Heart right ventricle (tissue), 16 donors: Measurements from ENCODE around the gene HADH. TPM values are rescaled to one million over a fixed set of nuclear protein-coding genes. Genes with fewer than 3 reads are reported as not detected.

Source experiments
- ATAC-seq, 8 donors: fragments of 200-7000 bp; cut with Tn5 transposase; one replicate each; pipeline ENCODE4 v1.9.1; 2020; ENCODE audit warnings: mild to moderate bottlenecking in 8 of 8, moderate library complexity in 8 of 8, moderate number of reproducible peaks in 1 of 8
- DNase-seq, 2 donors: peaks; one replicate each; pipeline ENCODE4 v3.0.0-alpha.2; 2020
- H3K27ac ChIP-seq, 10 donors: fragments of 200-600 bp; sonication (generic) in 2 of 10; one replicate each; pipeline versions ENCODE4 v1.5.0 to v1.8.0; 2020 to 2022; ENCODE audit warnings: mild to moderate bottlenecking in 3 of 10
- H3K27me3 ChIP-seq, 7 donors: fragments of 200-600 bp; one replicate each; pipeline ENCODE4 v1.8.0; 2021 to 2022; ENCODE audit warnings: mild to moderate bottlenecking in 2 of 7
- H3K36me3 ChIP-seq, 9 donors: fragments of 200-600 bp; sonication (generic) in 1 of 9; one replicate each; pipeline versions ENCODE4 v1.5.0 to v1.8.0; 2020 to 2022; ENCODE audit warnings: mild to moderate bottlenecking in 2 of 9
- H3K4me1 ChIP-seq, 9 donors: fragments of 200-600 bp; sonication (generic) in 1 of 9; one replicate each; pipeline versions ENCODE4 v1.5.0 to v1.8.0; 2020 to 2022; ENCODE audit warnings: mild to moderate bottlenecking in 4 of 9
- H3K4me3 ChIP-seq, 10 donors: fragments of 200-600 bp; sonication (generic) in 2 of 10; one replicate each; pipeline versions ENCODE4 v1.5.0 to v1.8.0; 2020 to 2022; ENCODE audit warnings: mild to moderate bottlenecking in 7 of 10, moderate library complexity in 2 of 10
- H3K9me3 ChIP-seq, 11 donors: fragments of 200-600 bp in 10 of 11; sonication (generic) in 2 of 11; one replicate each; pipeline versions ENCODE4 v1.5.0 to v1.8.0; 2013 to 2022; ENCODE audit warnings: mild to moderate bottlenecking in 2 of 11, control low read depth in 1 of 11, moderate library complexity in 1 of 11
- WGBS, 2 donors: extraction: QIAGEN DNeasy Blood & Tissue Kit; methylation state at CpG; one replicate each; pipeline ENCODE4 v1.1.7; 2013; ENCODE audit warnings: inconsistent platforms in 1 of 2; 5-methylcytosine and 5-hydroxymethylcytosine counted together
- intact Hi-C, 10 donors: fragments of 100-400 bp; cut with DNase I; formaldehyde crosslinking; loops; one replicate each; pipeline versions ENCODE4 v1.11.1 to v1.14.2; 2022
- polyA plus RNA-seq, 2 donors: library from polyadenylated mRNA; stranded (reverse); fragments of 200-250 nt; gene quantifications; one replicate each; pipeline ENCODE4 v1.2.3, GENCODE V29; 2013
- total RNA-seq, 10 donors: library from RNA; stranded (reverse); fragmentation: NEBNext Ultra II Directional in 3 of 10; extraction: Animal tissue kit (Norgen Biotek cat#: 25700) in 3 of 10; gene quantifications; one replicate each; pipeline versions ENCODE4 v1.2.1 to v1.2.4, GENCODE V29; 2021 to 2023
- TF ChIP-seq, protein P1 (sequence below), 9 donors: fragments of 200-600 bp; sonication (generic) in 2 of 9; IDR thresholded peaks; one replicate each; pipeline versions ENCODE4 v1.5.0 to v1.8.0; 2021 to 2022; ENCODE audit warnings: antibody characterized with exemption in 9 of 9, mild to moderate bottlenecking in 5 of 9, moderate library complexity in 1 of 9
- donor health status: Arrhythmogenic right ventricular cardiomyopathy.
- donor health status: ischemic (EF 13 %, LVEDD 7.1; RV severe dilation, severe dysfunction).
- donor health status: healthy with polysubstance abuse.
- donor health status: DM: no; HTN: yes; CAD: no.
- donor health status: DM: no; HTN: no; CAD: no.
- donor health status: ischemic (EF 25% LVEDD 6.9; RV normal size, moderate dysfunction).
- donor health status: ischemic (EF 25% LVEDD 5.7; RV mildly dilated, moderate dysfunction).
- donor health status: healthy.
- donor health status: DM: yes; HTN: yes; CAD: no.
- donor health status: Ischemic cardiomyopathy.
- donor health status: ischemic (EF 35%, LVEDD 5.7; RV mildly dilated, moderate dysfunction).
- donor health status: nonischemic (EF 11% LVEDD 7.7; RV severe dilation, severe dysfunction).
- donor health status: DM: yes; HTN: yes; CAD: no.
- donor health status: PGD.
- donor health status: ischemic (EF 29% LVEDD 5.4; RV normal size, mild dysfunction).
- donor health status: nonischemic (EF 23%, LVEDD 6.1; RV moderate dilation, normal function).

HADH gene
- total and polyA plus RNA-seq, 12 donors: 58.2 to 295 (median 235) TPM

DNA sequence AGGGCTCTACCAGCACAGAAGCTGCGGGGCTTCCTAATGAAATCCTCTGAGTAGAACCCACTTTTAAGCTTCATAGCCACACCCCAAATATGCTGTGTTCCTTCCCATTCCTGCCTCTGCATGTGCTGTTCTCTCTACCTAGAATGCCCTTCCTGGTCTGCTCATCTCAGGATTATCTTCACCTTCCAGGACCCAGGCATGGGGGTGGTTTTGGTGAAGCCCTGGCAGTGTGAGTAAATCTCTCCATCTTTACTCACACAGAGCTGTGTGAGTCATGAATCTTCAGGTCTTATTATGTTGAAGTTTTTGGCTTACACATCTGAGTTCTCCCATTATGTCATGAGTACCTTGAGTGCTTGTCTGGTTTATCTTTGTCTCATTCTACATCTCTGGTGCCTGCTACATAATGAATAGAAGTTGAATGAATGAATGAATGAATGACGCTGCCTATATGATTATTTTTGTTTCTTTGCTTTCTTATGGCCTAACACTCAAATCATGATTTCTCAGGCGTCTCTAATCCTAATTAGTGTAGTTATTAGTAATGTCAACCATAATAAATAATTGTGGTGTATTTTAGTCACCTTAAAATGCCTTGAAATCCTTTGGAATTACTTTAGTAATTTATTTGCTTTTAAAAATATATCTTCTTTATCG lies 41.9 kb downstream of the HADH start:
- Histone ChIP-seq H3K27ac (no peak overlapping the region), H3K36me3 (peaks cover 0 to 94% (median 36%) of the 10 kb centered on the region in 9 donors), H3K27me3 (no peaks in the 10 kb centered on the region), H3K9me3 (no peaks in the 10 kb centered on the region), H3K4me1 (peaks cover 0 to 11% (median 0%) of the 10 kb centered on the region in 9 donors), H3K4me3 (no peak overlapping the region)
- WGBS, 2 donors: 96 to 99% methylated on average over 4 of the region's 4 CpGs
- TF ChIP-seq, protein P1, sequence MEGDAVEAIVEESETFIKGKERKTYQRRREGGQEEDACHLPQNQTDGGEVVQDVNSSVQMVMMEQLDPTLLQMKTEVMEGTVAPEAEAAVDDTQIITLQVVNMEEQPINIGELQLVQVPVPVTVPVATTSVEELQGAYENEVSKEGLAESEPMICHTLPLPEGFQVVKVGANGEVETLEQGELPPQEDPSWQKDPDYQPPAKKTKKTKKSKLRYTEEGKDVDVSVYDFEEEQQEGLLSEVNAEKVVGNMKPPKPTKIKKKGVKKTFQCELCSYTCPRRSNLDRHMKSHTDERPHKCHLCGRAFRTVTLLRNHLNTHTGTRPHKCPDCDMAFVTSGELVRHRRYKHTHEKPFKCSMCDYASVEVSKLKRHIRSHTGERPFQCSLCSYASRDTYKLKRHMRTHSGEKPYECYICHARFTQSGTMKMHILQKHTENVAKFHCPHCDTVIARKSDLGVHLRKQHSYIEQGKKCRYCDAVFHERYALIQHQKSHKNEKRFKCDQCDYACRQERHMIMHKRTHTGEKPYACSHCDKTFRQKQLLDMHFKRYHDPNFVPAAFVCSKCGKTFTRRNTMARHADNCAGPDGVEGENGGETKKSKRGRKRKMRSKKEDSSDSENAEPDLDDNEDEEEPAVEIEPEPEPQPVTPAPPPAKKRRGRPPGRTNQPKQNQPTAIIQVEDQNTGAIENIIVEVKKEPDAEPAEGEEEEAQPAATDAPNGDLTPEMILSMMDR (IDR thresholded peaks at IDR 0.05): no peak
- DNase-seq: no peak
- intact Hi-C loops: no loop called here
- ATAC-seq: peak in 1 of 8 donors; percentile 4

DNA sequence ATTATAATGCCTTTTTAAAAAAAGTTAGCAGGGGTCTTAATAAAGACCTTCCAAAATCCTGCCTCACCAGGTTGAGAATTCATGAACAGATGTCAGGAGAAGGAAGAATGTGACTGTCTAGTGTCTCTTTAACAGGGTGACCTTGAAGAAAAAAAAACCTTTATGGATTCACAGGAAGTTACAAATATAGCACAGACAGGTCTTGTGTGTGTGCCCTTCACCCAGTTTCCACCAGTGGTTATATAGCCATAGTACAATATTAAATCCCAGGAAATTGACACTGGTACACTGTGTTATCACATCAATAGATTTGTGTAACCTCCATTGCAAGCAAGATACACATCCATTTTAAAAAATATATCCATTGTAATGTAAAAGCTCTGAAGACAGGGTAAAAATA lies 43.7 kb downstream of the HADH start:
- DNase-seq: no peak
- H3K36me3 ChIP-seq: peaks cover 0 to 76% (median 27%) of the 10 kb centered on the region in 9 donors
- H3K9me3 ChIP-seq: no peaks in the 10 kb centered on the region
- H3K27me3 ChIP-seq: no peaks in the 10 kb centered on the region
- TF ChIP-seq, protein P1 (IDR thresholded peaks at IDR 0.05): no peak
- peak overlapping the region in 4 of 10 donors; percentile 1 to 71 (median 22) for H3K27ac ChIP-seq
- no peak overlapping the region for H3K4me3 ChIP-seq
- intact Hi-C loops: no loop called here
- peak in 4 of 8 donors; percentile 18 to 59 (median 38) for ATAC-seq
- H3K4me1 ChIP-seq: peaks cover 0 to 11% (median 0%) of the 10 kb centered on the region in 9 donors

DNA sequence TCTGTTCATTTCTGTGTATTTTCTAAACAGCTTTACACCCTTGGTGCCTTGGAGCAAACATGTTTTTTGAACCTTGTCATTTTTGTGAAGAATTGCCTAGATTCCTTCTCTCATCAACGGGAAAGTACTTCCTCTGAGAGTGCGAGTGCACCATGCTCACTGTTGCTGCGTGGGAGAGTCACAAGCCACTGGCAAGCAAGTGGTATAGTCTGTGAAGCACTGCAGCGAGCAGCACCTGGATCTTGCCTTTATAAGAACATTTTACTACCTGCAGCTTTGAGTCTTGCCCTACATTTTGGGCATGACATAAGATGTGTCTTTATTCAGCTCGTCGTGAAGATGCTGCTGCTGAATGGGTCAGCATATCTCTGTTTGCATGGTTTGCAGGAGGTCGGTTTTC lies 44.9 kb downstream of the HADH start:
- intact Hi-C loops: no loop called here
- no peaks in the 10 kb centered on the region for H3K27me3 ChIP-seq

DNA sequence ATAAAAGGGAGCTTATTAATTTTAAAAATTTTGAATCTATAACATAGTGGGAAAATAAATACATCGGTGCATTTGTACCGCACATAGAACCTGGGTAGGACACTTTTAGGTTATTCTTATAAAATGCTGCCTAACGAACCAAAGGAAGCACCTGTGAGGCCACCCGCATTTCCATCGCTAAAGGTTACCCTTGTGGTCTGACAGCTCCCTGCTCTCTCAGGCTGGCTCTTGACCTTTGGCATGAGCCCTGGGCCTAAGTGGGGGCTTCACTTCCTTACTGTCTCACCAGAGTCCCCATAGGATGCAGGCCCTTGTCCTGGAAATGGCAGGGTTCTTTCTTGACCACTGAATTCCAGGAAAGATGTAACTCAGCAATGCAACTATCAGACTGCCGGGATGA lies 46.0 kb downstream of the HADH start:
- no peak for DNase-seq
- 79 to 87% methylated on average over 6 of the region's 6 CpGs for WGBS, 2 donors
- intact Hi-C loops: no loop called here
- H3K27me3 ChIP-seq: no peaks in the 10 kb centered on the region
- no peak overlapping the region for H3K4me3 ChIP-seq
- ATAC-seq: no peak
- no peak overlapping the region for H3K27ac ChIP-seq
- TF ChIP-seq, protein P1 (IDR thresholded peaks at IDR 0.05): no peak
- H3K4me1 ChIP-seq: peaks cover 0 to 11% (median 0%) of the 10 kb centered on the region in 9 donors
- H3K36me3 ChIP-seq: peaks cover 0 to 54% (median 22%) of the 10 kb centered on the region in 9 donors
- no peaks in the 10 kb centered on the region for H3K9me3 ChIP-seq

More for the DNA sequence above, 44.9 kb downstream of the HADH start:
- TF ChIP-seq, protein P1 (IDR thresholded peaks at IDR 0.05): no peak
- H3K9me3 ChIP-seq: no peaks in the 10 kb centered on the region
- no peak overlapping the region for H3K27ac ChIP-seq
- no peak for ATAC-seq
- WGBS, 2 donors: 85 to 88% methylated on average over 7 of the region's 7 CpGs
- peaks cover 0 to 11% (median 0%) of the 10 kb centered on the region in 9 donors for H3K4me1 ChIP-seq
- no peak overlapping the region for H3K4me3 ChIP-seq
- peaks cover 0 to 64% (median 22%) of the 10 kb centered on the region in 9 donors for H3K36me3 ChIP-seq
- DNase-seq: no peak
